Measurements from ENCODE around the gene FMNL1. TPM values are rescaled to one million over a fixed set of nuclear protein-coding genes. Genes with fewer than 3 reads are reported as not detected.

FMNL1 gene, protein sequence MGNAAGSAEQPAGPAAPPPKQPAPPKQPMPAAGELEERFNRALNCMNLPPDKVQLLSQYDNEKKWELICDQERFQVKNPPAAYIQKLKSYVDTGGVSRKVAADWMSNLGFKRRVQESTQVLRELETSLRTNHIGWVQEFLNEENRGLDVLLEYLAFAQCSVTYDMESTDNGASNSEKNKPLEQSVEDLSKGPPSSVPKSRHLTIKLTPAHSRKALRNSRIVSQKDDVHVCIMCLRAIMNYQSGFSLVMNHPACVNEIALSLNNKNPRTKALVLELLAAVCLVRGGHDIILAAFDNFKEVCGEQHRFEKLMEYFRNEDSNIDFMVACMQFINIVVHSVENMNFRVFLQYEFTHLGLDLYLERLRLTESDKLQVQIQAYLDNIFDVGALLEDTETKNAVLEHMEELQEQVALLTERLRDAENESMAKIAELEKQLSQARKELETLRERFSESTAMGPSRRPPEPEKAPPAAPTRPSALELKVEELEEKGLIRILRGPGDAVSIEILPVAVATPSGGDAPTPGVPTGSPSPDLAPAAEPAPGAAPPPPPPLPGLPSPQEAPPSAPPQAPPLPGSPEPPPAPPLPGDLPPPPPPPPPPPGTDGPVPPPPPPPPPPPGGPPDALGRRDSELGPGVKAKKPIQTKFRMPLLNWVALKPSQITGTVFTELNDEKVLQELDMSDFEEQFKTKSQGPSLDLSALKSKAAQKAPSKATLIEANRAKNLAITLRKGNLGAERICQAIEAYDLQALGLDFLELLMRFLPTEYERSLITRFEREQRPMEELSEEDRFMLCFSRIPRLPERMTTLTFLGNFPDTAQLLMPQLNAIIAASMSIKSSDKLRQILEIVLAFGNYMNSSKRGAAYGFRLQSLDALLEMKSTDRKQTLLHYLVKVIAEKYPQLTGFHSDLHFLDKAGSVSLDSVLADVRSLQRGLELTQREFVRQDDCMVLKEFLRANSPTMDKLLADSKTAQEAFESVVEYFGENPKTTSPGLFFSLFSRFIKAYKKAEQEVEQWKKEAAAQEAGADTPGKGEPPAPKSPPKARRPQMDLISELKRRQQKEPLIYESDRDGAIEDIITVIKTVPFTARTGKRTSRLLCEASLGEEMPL
- total RNA-seq (10 to 100 TPM in 5 of 10 donors, 1 to 10 TPM in 5; 6.3 to 28.7 (median 9.8) TPM), polyA plus RNA-seq (10 to 100 TPM in 1 of 2 donors, 1 to 10 TPM in 1; 5.3 to 11.1 TPM)
- long read RNA-seq, donor 1, partial matches to known transcripts, result 1 of 7 reads
- long read RNA-seq, donor 1, other reads (novel, unspliced or antisense), result 6 of 7 reads
- long read RNA-seq, donor 2, partial matches to known transcripts, result 3 of 3 reads
- long read RNA-seq, donor 2, other reads (novel, unspliced or antisense), result 0 of 3 reads
- long read RNA-seq, donor 3, partial matches to known transcripts, result 2 of 3 reads
- long read RNA-seq, donor 3, other reads (novel, unspliced or antisense), result 1 of 3 reads

GRCh38 chr17:45221081-45222013, at the start of gene FMNL1:
TSS of gene FMNL1 (plus strand) at chr17:45221885. CDS start at chr17:45222125, 240 bp downstream.
- peaks cover 6 to 62% (median 41%) of the 10 kb centered on the region in 9 donors for H3K4me1 ChIP-seq
- intact Hi-C loops (cut with DNase I), result loop anchor here in 5 of 10 donors (5.0 to 10.0 kb wide), 4 partner anchors 53 to 166 kb away; partner anchors contain the start of gene MAP3K14 (in 1 of the 5)

DNA sequence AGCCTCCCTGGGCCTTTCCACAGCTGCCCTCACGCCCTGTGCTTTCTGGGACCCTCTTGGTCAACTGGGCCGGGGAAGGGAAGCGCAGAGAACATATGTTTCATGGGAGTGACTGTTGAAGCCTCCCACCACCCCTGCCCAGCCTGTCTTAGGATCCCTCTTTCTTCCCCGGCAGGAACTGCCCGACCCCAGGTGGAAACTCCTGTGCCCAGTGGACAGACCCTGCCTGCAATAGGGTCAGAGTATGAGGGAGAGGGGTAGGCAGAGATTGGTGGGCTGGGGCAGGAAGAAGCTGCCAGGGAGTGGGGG, 49.5 kb upstream of the FMNL1 start:
- no peak for DNase-seq
- Histone ChIP-seq H3K4me3 (peak overlapping the region in 7 of 10 donors; percentile 19 to 47 (median 35)), H3K4me1 (peaks cover 15 to 40% (median 28%) of the 10 kb centered on the region in 9 donors), H3K36me3 (peaks cover 0 to 13% (median 0%) of the 10 kb centered on the region in 9 donors), H3K27ac (peak overlapping the region; percentile 70 to 94 (median 84)), H3K27me3 (no peaks in the 10 kb centered on the region), H3K9me3 (no peaks in the 10 kb centered on the region)
- TF ChIP-seq CTCF (IDR thresholded peaks at IDR 0.05), result no peak
- intact Hi-C loops (cut with DNase I), result no loop called here
- 71 to 82% methylated on average over 5 of the region's 5 CpGs for WGBS, 2 donors
- ATAC-seq, result no peak

More at GRCh38 chr17:45221081-45222013, at the start of gene FMNL1:
- 5 to 6% methylated on average over 69 to 97 of the region's 98 CpGs for WGBS, 2 donors
- TF ChIP-seq CTCF (IDR thresholded peaks at IDR 0.05), result no peak
- Histone ChIP-seq H3K4me3 (peak within 1 kb of the TSS; percentile 34 to 72 (median 66)), H3K27me3 (no peaks in the 10 kb centered on the region), H3K27ac (peak within 1 kb of the TSS in 9 of 10 donors; percentile 39 to 91 (median 73)), H3K9me3 (no peaks in the 10 kb centered on the region), H3K36me3 (peaks cover 0 to 8% (median 0%) of the 10 kb centered on the region in 9 donors)
- ATAC-seq, result peak in 4 of 8 donors; percentile 15 to 47 (median 29)
- peak; percentile 57 to 73 for DNase-seq

DNA sequence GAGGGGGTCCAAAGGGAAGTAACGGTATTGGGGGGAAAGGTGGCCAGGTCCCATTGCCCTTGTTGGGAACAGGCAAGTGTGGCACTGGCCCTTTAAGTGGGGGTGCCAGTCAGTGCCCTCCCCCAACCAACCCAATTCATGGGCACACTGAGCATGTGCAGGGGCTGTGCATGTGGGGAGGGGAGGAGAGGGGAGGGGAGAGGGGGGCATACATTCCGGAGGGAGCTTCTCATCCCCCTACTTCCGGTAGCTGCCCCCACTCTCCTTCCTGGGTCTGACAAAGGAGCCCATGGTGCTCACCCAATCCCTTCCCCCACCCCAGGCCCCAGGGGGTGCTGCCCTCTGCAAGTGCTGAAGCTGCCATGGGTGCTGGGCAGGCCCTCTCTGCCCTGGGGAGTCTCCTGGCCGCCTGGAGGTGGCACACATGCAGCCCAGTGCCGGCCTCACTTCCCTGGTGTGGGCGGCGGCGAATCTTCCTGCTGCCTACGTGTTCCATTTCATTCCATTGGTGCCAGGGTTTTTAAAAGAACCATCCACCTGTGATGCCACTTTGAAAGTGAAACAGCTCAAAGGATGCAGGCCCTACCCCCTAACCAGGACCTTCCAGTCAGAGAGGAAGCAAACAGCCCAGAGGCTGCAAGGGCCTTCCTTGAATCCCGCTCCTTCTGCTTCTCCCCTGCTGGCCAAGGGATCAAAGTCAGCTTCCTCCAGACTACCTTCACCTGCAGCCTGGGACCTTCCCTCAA, 49.0 kb upstream of the FMNL1 start:
- Histone ChIP-seq H3K27me3 (no peaks in the 10 kb centered on the region), H3K4me1 (peaks cover 15 to 40% (median 28%) of the 10 kb centered on the region in 9 donors), H3K9me3 (no peaks in the 10 kb centered on the region), H3K36me3 (peaks cover 0 to 13% (median 0%) of the 10 kb centered on the region in 9 donors), H3K27ac (peak overlapping the region; percentile 70 to 94 (median 84)), H3K4me3 (peak overlapping the region in 7 of 10 donors; percentile 19 to 47 (median 36))
- 37 to 39% methylated on average over 10 of the region's 10 CpGs for WGBS, 2 donors
- DNase-seq, result peak; percentile 57 to 70
- TF ChIP-seq CTCF (IDR thresholded peaks at IDR 0.05), result peak in 2 of 9 donors; percentile 9 to 22
- ATAC-seq, result peak; percentile 79 to 91 (median 86)
- intact Hi-C loops (cut with DNase I), result no loop called here
